Kasumi-1 (cell line): ENCODE measurements around the gene CYSTM1.

Experiments
- DNase-seq, 2 experiments: peaks; one replicate each; lab custom pipeline; 2025; lab: John Stamatoyannopoulos, UW

Gene CYSTM1

DNA sequence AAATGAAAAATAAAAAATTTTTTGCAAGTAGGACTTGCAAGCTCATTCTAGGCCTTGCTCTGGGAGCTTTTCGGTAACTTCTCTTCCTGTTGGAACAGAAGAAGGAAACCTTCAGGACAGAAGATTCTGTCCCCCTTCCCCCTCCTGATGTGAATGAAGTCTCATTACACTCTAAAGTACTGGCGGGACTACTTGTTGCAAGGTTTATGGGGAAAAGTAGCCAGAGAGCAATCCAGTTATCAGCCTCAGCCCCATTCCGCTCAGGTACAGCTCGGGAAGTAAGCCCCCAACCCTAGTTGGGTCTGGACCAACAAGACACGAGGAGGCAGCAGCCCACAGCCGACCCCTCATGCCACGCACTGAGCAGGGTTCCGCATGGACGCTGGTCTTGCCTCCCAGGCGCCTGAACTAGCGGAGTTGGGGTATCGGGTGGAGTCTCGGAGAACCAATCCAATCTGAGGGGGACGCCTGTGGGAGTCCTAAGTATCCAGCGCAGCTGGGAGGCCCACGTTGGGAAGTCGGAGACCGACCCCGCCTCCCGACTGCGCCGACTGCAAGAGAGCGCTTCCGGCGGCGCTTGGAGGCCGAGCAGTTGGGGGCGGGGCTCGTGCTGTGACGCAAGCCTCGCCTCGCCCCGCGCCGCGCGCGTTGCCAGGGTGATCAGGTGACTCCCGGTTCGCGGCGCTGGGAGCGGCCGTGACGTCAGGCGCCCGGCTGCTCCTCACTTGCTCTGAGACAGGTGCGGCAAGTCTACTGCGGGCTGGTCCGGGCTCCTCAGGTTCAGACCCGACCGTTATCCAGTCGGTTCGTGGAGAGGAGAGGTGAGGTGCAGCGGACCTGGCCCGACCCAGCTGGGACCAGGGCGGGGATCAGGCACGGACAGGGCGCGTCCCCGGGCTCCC is at the start of gene CYSTM1:
Gene CYSTM1 (plus strand): TSS at position 724 of the 902 bp plus-strand sequence. CDS start 19,278 bp downstream, outside the sequence.
- peak; percentile 65 to 71 for DNase-seq

GRCh38 chr5:140125637-140126036 is 49.4 kb upstream of the CYSTM1 start, which contains the start of gene IGIP:
TSS of gene IGIP (plus strand) at chr5:140125937. CDS start at chr5:140128477, 2,540 bp downstream.
- no peak for DNase-seq

DNA sequence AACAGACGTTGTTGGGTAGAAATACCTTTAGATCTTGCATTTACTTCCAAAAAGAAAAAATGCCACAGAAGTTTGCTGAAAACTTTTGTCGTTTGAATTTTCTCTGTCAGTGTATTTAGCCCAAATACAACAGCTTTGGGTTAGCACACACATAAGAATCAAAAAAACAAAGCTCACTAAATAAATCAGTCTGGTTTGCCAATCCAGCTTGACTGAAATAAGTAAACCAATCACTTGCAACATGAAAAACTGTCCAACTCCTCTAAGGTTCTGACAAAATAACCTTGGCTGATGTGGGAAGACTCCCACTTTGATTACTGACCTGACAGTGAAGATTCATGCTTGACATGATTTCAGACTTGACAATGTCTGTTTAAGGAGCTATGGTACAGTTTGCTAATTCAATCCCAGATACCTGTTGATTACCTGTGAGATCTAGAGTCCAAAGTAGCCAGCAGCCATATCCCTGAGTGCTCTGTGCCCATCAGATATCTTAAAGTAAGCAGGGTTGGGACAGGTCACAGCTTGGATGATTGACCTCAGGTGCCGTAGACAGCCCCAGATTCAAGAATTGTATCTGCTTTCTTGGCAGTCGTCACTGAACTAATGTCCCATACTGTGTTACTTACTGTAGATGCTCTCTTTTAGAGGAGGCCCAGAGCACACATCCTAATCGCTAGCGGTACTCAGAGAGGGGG is 48.5 kb upstream of the CYSTM1 start:
- no peak for DNase-seq

DNA sequence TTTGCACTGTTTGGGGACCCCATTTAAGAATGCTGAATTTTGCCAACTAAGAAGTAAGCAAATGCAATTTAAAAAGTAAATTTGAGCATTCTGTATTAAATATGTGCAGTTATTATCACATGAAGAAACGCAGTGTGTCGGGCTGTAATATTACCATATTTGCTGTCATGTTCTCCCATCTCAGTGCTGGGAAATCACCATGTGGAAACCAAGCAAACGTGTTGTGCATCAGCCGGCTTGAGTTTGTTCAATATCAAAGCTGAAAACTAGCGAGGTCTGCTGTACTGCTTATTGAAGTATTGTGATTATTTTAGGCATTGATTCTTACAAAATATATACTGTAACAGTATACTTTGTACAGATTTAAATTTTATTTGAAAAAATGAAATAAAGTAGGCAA is 46.6 kb upstream of the CYSTM1 start:
- no peak for DNase-seq

- DNase-seq, result no peak
Observed at GRCh38 chr5:140130949-140131733, 43.8 kb upstream of the CYSTM1 start.

GRCh38 chr5:140131967-140132409 is 43.0 kb upstream of the CYSTM1 start:
- DNase-seq, result peak; percentile 55 to 57

DNA sequence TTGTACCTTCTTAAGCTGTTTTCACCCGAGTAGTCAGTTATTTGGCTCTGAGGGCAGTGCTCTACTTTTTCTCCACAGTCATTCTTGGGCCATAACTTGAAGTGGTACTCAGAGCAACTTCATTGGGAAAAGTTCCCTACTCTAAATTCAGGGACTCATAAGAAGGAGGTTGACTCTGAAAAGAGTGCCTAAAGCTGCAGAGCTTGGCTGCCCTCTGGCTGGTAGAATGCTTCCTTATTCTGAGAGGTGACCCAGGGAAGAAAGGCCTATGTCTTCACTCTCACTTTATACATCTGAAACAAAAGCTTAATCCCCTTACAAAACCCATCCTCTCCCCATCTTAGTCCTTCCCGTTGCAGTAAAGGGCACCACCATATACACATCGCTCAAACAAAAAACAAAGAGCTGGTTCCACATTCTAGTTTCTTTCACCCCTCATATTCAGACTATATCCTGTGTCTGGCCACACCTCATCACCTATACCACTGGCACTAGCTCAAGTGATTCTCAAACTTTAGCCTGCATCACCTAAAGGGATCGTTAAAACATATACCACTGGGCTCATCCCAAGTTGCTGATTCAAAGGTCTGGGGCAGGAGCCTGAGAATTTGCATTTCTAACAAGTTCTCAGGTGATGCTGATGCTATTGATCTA is 41.3 kb upstream of the CYSTM1 start:
- no peak for DNase-seq

DNA sequence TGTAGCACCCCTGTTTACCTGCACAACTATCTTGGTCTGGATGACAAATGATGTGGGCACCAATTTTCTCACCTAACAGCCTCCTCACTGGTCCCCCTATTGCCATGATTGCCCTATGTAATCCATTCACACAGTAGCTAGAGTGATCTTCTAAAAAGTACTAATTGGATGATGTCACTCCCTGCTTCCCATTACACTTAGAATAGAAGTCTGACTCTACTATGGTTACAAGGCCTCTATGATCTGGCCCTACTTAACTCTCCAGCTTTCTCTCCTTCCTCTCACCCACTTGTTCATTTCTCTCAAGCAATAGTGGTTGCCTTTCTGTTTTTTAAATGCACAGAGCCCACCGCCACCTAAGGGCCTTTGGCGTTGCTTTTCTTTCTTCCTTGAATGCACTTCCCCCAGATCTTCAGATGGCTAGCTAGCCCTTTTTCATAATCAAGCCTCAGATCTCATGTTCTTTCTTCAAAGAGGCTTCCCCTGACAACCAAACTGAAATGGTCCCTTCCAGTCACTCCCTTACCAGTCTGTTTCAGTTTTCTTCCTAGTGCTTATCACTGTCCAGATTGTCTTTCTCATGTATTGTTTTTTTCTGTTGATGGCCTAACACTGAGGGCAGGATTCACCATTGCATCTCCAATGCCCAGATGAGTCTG is 40.6 kb upstream of the CYSTM1 start:
- DNase-seq, result no peak

DNA sequence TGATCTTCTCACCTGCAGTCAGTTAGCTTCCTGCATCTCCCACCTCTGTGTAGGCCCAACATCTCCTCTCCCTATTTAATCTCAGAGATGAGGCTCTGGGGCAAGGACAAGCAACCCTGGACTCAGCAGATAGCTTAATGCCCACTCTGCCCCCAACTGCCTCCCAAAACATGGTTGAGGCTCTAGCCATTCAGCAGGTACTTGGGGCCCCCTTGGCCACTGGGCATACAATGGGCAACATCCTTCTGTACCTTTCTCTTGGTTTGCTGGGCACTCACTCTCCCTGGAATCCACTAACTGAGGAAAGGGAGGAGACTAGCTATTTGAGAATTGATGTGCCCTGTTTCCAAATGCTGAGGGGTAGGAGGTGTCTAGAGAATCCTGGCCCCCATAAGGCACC is 39.9 kb upstream of the CYSTM1 start:
- no peak for DNase-seq

DNA sequence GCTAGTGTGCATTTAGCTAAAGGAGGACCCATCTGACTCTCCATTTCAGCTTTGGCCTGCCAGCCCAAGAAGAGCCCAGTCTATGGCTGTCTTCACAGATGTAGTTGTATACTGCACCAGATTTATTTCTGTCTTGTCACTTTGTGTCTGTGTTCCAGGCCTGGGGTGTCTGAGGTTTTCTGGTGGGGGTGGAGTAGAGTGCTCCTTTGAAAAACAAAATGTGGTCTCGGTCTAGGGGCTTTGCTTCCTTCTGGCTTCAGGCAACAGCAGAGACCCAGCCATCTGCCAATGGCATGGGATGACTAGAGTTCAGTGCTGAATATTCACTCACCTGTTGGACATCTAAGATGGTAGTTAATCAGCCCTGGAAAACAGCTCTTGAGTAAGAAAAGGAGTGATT is 38.4 kb upstream of the CYSTM1 start:
- no peak for DNase-seq

DNA sequence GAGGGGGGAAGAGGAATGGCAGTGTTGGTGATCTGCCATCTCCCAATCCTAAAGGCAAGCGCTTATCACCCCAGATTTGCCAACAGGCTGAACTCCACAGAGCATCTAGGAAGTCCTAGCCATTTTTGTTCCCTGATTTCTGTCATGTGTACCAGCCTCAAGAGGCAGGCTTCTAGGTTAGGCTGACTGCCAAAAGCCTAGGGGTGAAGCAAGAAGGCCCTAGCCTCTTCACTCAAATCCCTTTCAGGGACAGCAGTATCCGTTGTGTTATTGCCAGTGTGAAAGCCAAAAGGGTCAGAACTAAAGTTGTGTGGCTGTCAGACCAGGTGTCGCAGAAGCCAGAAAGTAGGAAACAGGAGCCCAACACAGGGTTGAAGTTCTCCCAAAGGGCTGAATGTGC is 34.6 kb upstream of the CYSTM1 start:
- DNase-seq, result no peak

GRCh38 chr5:140141241-140141640 is 33.7 kb upstream of the CYSTM1 start:
- DNase-seq, result no peak

GRCh38 chr5:140142246-140142645 is 32.7 kb upstream of the CYSTM1 start:
- DNase-seq, result no peak

- no peak for DNase-seq
Observed at GRCh38 chr5:140142856-140143255, 32.1 kb upstream of the CYSTM1 start.

DNA sequence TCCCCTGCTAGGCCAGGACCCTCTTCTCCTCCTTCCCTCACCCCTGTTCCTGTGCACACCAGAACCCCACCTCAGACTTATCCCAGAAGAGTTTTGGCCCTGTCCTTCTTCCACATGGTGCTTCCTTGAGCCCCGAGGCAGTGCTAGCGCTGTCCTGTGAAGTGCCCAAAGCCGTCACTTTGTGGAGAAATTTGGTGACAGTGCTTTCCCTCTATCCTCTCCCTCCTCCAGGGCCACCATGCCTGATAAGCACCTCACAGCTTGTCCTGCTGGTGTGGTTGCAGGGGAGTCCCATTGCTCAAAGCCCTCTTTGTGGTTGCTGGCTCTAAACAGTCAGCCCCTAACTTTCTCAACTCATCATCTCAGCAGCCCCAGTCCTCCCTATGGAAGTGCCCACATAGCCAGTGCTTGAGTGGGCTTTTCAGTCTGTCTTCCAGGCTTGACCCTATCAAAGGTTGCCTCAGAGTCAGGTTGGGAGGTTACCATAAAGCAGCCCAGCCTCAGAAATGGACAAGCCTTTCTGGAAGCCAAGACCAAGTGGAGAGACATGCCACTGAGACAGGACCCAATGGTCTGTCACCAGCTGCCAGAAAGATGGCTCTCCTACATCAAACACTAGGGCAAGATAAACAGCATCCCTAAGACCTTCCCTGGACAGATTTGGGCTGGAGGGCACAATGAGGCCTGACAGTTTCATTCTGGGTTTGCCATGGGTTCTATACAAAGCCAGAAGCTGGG is 31.3 kb upstream of the CYSTM1 start:
- no peak for DNase-seq

DNA sequence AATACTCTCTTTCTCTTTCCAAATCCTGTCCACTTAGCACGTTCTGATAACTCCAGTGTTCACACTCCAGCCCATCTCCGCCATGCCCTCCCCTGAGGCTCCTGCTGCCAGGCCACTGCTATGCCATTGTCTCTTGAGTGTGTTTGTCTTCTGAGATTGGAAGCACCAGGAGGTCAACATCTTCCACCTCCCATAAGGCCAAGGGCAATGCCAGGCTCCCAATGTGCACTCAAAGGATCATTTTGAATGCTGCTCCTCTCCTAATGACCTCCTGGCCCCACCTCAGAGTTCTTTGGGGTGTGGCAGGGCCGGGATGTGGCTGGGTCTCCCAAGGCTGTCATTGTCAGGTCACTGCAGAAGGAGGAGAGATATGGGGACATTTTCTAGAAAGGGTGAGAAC is 29.7 kb upstream of the CYSTM1 start:
- no peak for DNase-seq

GRCh38 chr5:140145818-140146522 is 29.0 kb upstream of the CYSTM1 start:
- DNase-seq, result peak; percentile 39 to 49

GRCh38 chr5:140146523-140146842 is 28.5 kb upstream of the CYSTM1 start:
- no peak for DNase-seq

GRCh38 chr5:140147460-140147859 is 27.5 kb upstream of the CYSTM1 start:
- no peak for DNase-seq

- DNase-seq, result no peak
Observed at GRCh38 chr5:140148508-140148907, 26.5 kb upstream of the CYSTM1 start.
